ENCODE data around the gene NEXN.

NEXN gene

GRCh38 chr1:77888081-77888780, at the start of gene NEXN:
Gene NEXN (plus strand): TSS chr1:77888624. CDS start chr1:77916107, 27,483 bp downstream.
- DNase-seq: peak; percentile 46

- no peak for DNase-seq
These were observed 46.9 kb upstream of the NEXN start for GRCh38 chr1:77841574-77841973.

GRCh38 chr1:77845951-77846350, 42.5 kb upstream of the NEXN start:
- DNase-seq: no peak

- no peak for DNase-seq
These were observed 41.5 kb upstream of the NEXN start for GRCh38 chr1:77846966-77847365.

- no peak for DNase-seq
These were observed 40.8 kb upstream of the NEXN start for GRCh38 chr1:77847621-77848080.

GRCh38 chr1:77850082-77850481, 38.3 kb upstream of the NEXN start:
- no peak for DNase-seq

- DNase-seq: no peak
These were observed 30.9 kb upstream of the NEXN start for GRCh38 chr1:77857552-77857951.

- DNase-seq: no peak
These were observed 29.7 kb upstream of the NEXN start for GRCh38 chr1:77858725-77859124.

GRCh38 chr1:77859248-77859647, 29.2 kb upstream of the NEXN start:
- no peak for DNase-seq

GRCh38 chr1:77866296-77866695, 22.1 kb upstream of the NEXN start:
- DNase-seq: no peak

- DNase-seq: no peak
These were observed 15.8 kb upstream of the NEXN start for GRCh38 chr1:77872645-77873044.

- DNase-seq: no peak
These were observed 15.0 kb upstream of the NEXN start for GRCh38 chr1:77873461-77873860.

- DNase-seq: no peak
These were observed 13.5 kb upstream of the NEXN start for GRCh38 chr1:77874804-77875445.

GRCh38 chr1:77876884-77877283, 11.5 kb upstream of the NEXN start:
- DNase-seq: no peak

- DNase-seq: no peak
These were observed 7.4 kb upstream of the NEXN start for GRCh38 chr1:77881061-77881460.

GRCh38 chr1:77882411-77882810, 6.0 kb upstream of the NEXN start:
- DNase-seq: no peak

GRCh38 chr1:77888781-77889642, 588 bp downstream of the NEXN start:
- DNase-seq: peak; percentile 42

- no peak for DNase-seq
These were observed 1.2 kb downstream of the NEXN start for GRCh38 chr1:77889671-77890070.

- DNase-seq: no peak
These were observed 2.8 kb downstream of the NEXN start for GRCh38 chr1:77891200-77891599.

GRCh38 chr1:77899647-77900320, 11.4 kb downstream of the NEXN start:
- no peak for DNase-seq

GRCh38 chr1:77900687-77901293, 12.4 kb downstream of the NEXN start:
- DNase-seq: peak; percentile 55

- DNase-seq: no peak
These were observed 17.2 kb downstream of the NEXN start for GRCh38 chr1:77905603-77906002.
